HepG2 (cell line): ENCODE measurements around the gene ARGLU1. TPM values are rescaled to one million over a fixed set of nuclear protein-coding genes. Genes with fewer than 3 reads are reported as not detected.
A peak's percentile ranks its signal among the peaks of the same experiment; 100 is the strongest.

ENCODE experiments used
- ATF5 ChIP-seq: sonication (generic); formaldehyde crosslinking; IDR thresholded peaks from 2 replicates; pipeline ENCODE4 v1.4.0; 2020; ENCODE audit warnings: mild to moderate bottlenecking, low read depth, missing genetic modification reagents
- CBX5 ChIP-seq: sonication (generic); formaldehyde crosslinking; IDR thresholded peaks from 2 replicates; pipeline ENCODE4 v1.4.0; 2020; ENCODE audit warnings: missing genetic modification reagents, borderline replicate concordance
- DR1 ChIP-seq: sonication (generic); formaldehyde crosslinking; IDR thresholded peaks from 2 replicates; pipeline ENCODE4 v1.8.0; 2021; ENCODE audit warnings: mild to moderate bottlenecking, missing genetic modification reagents, inconsistent platforms
- GTF3A ChIP-seq: sonication (generic); formaldehyde crosslinking; conservative IDR thresholded peaks from 2 replicates; pipeline ENCODE4 v1.4.0; 2020; ENCODE audit warnings: mild to moderate bottlenecking, missing genetic modification reagents
- HMGXB4 ChIP-seq, 2 experiments: sonication (generic) in 1 of 2; formaldehyde crosslinking in 1 of 2; IDR thresholded peaks; 2 replicates each; pipeline versions ENCODE4 v1.4.0 to v1.6.1; 2018 to 2020; ENCODE audit warnings: missing genetic modification reagents in 2 of 2, borderline replicate concordance in 1 of 2, low read depth in 1 of 2, mild to moderate bottlenecking in 1 of 2, missing biosample characterization in 1 of 2
- HNF4G ChIP-seq, 2 experiments: sonication (generic) in 1 of 2; formaldehyde crosslinking in 1 of 2; IDR thresholded peaks; 2 replicates each; pipeline versions ENCODE4 v1.4.0 to v1.6.1; 2011 to 2020; ENCODE audit warnings: borderline replicate concordance in 2 of 2, low read depth in 2 of 2, mild to moderate bottlenecking in 2 of 2, low read length in 1 of 2, missing genetic modification reagents in 1 of 2, moderate library complexity in 1 of 2
- KDM4B ChIP-seq: sonication (generic); formaldehyde crosslinking; IDR thresholded peaks from 2 replicates; pipeline ENCODE4 v1.4.0; 2020; ENCODE audit warnings: missing genetic modification reagents
- MYNN ChIP-seq: sonication (generic); formaldehyde crosslinking; IDR thresholded peaks from 2 replicates; pipeline ENCODE4 v1.4.0; 2020; ENCODE audit warnings: mild to moderate bottlenecking, low read depth, missing genetic modification reagents
- PHF21A ChIP-seq: sonication (generic); formaldehyde crosslinking; IDR thresholded peaks from 2 replicates; pipeline ENCODE4 v1.5.0; 2020; ENCODE audit warnings: mild to moderate bottlenecking, missing genetic modification reagents
- RNF2 ChIP-seq: fragments of 450-650 bp; conservative IDR thresholded peaks from 2 replicates; pipeline ENCODE4 v1.6.1; 2016; ENCODE audit warnings: low read depth
- SIN3A ChIP-seq: IDR thresholded peaks from 2 replicates; pipeline ENCODE4 v1.6.1; 2011; ENCODE audit warnings: low read depth, mild to moderate bottlenecking, control low read depth, low read length, borderline replicate concordance
- TAF15 ChIP-seq: fragments of 200-400 bp; formaldehyde crosslinking; IDR thresholded peaks from one replicate; pipeline ENCODE4 v1.6.1; 2018; ENCODE audit warnings: mild to moderate bottlenecking, low read depth, low read length; ENCODE audit not compliant: poor library complexity, severe bottlenecking
- WIZ ChIP-seq: sonication (generic); formaldehyde crosslinking; IDR thresholded peaks from 2 replicates; pipeline ENCODE4 v1.5.1; 2020; ENCODE audit warnings: mild to moderate bottlenecking, missing genetic modification reagents
- ZNF275 ChIP-seq: sonication (generic); formaldehyde crosslinking; IDR thresholded peaks from 2 replicates; pipeline ENCODE4 v1.8.0; 2022; ENCODE audit warnings: missing genetic modification reagents, mild to moderate bottlenecking, inconsistent platforms, borderline replicate concordance
- ZNF646 ChIP-seq: sonication (generic); formaldehyde crosslinking; IDR thresholded peaks from 2 replicates; pipeline ENCODE4 v1.9.0; 2021; ENCODE audit warnings: mild to moderate bottlenecking, missing genetic modification reagents
- ZNF672 ChIP-seq: sonication (generic); formaldehyde crosslinking; IDR thresholded peaks from 2 replicates; pipeline ENCODE4 v1.8.1; 2022; ENCODE audit warnings: missing genetic modification reagents
- polyA plus RNA-seq, 8 experiments: library from polyadenylated mRNA; depleted of rRNA in 3 of 8; stranded (reverse) in 7 of 8; unstranded in 1 of 8; fragments of >200 nt; fragmentation: Illumina TruSeq in 4 of 8; extraction: Trizol in 4 of 8; gene quantifications; 2 replicates each; pipeline versions ENCODE4 v1.2.1 to v1.2.3, GENCODE V29; 2011 to 2016; ENCODE audit warnings: low read depth in 4 of 8, missing spikeins in 1 of 8, mixed read lengths in 1 of 8; ENCODE audit not compliant: insufficient read depth in 1 of 8
- total RNA-seq, 5 experiments: library from RNA; depleted of rRNA; stranded (reverse); fragments of >200 nt; fragmentation: Illumina TruSeq; extraction: Trizol; gene quantifications; 2 replicates each; pipeline ENCODE4 v1.2.3, GENCODE V29; 2016; ENCODE audit warnings: low read depth in 1 of 5

Gene ARGLU1
- total and polyA plus RNA-seq, 2 of the 13 experiments (the other 11 are each of a cell fraction or from before 2014, with no cell fraction given) = 47.1 to 70.6 TPM

GRCh38 chr13:106567474-106568298 is at the start of gene ARGLU1 (continued):
- TF ChIP-seq HMGXB4 (CRISPR knock-in tag; IDR thresholded peaks at IDR 0.05; ENCODE audit: borderline replicate concordance in 1 of 2, low read depth in 1 of 2) = peak; percentile 32 to 89; a peak in 3 of 4 replicates
- no peak for TF ChIP-seq ZNF672
- TF ChIP-seq ZNF275 (CRISPR knock-in tag) = peak; percentile 73; the same call in 1 of the 2 replicates
- TF ChIP-seq MYNN (CRISPR knock-in tag) = no peak
- no peak for TF ChIP-seq SIN3A
- peak; percentile 87 for TF ChIP-seq HNF4G (IDR thresholded peaks at IDR 0.05; ENCODE audit: borderline replicate concordance, low read depth, low read length)
- TF ChIP-seq HNF4G (CRISPR knock-in tag; IDR thresholded peaks at IDR 0.05; ENCODE audit: borderline replicate concordance, low read depth) = no peak
- no peak for TF ChIP-seq ATF5 (CRISPR knock-in tag)
- TF ChIP-seq PHF21A (CRISPR knock-in tag) = 0 out of 2 replicates have a peak, but pooled peaks have one; percentile 41
- no peak for TF ChIP-seq ZNF646 (CRISPR knock-in tag)
- TF ChIP-seq RNF2 = peak; percentile 64
- TF ChIP-seq CBX5 (CRISPR knock-in tag) = no peak
- TF ChIP-seq WIZ (CRISPR knock-in tag) = no peak
- TF ChIP-seq TAF15 = no peak
- TF ChIP-seq GTF3A (CRISPR knock-in tag) = no peak
- TF ChIP-seq KDM4B (CRISPR knock-in tag) = peak; percentile 29; the same call in 1 of the 2 replicates
- TF ChIP-seq DR1 (CRISPR knock-in tag) = peak; percentile 69; the same call in 1 of the 2 replicates
